GM12878 (cell line): ENCODE data around the gene PDGFB. TPM values are rescaled to one million over a fixed set of nuclear protein-coding genes. Genes with fewer than 3 reads are reported as not detected.

Experiments used
- ATAC-seq: fragments of 200-7000 bp; cut with Tn5 transposase; 3 replicates; pipeline ENCODE4 v1.9.1; 2020; ENCODE audit warnings: mild to moderate bottlenecking, moderate library complexity
- BruUV-seq: library from RNA; stranded (reverse); fragments of 400-500 nt; replicated peaks from 2 replicates; lab custom pipeline; 2021; lab: Mats Ljungman, UMichigan
- CTCF ChIA-PET: fragments of 300-600 bp; sonication (Branson Sonifier 250); formaldehyde crosslinking; extraction: SDS; loops from one replicate; lab custom pipeline; 2021; ENCODE audit warnings: inconsistent platforms; lab: Yijun Ruan, JAX
- POLR2A ChIA-PET: fragments of 350-600 bp; formaldehyde crosslinking; extraction: SDS; loops from one replicate; lab custom pipeline; 2021; ENCODE audit warnings: inconsistent platforms; lab: Charles Lee
- RAD21 ChIA-PET: fragments of 300-600 bp; sonication (Branson Sonifier 250); formaldehyde crosslinking; loops from one replicate; lab custom pipeline; 2023; ENCODE audit warnings: antibody characterized with exemption; ENCODE audit not compliant: unreplicated experiment; lab: Charles Lee
- SMC1A ChIA-PET: fragments of 300-600 bp; sonication (Branson Sonifier 250); formaldehyde crosslinking; loops from one replicate; lab custom pipeline; 2023; ENCODE audit not compliant: unreplicated experiment, uncharacterized antibody; lab: Charles Lee
- DNase-seq: peaks from one replicate; pipeline ENCODE4 v3.0.0-alpha.2; 2011; ENCODE audit warnings: low read depth, low spot score
- FAIRE-seq: peaks from 3 replicates; lab custom pipeline; 2011; peaks lifted over from hg19 to GRCh38; lab: Jason Lieb, UNC
- H2AFZ ChIP-seq: 2 replicates; pipeline ENCODE4 v1.6.0; 2011; ENCODE audit warnings: low read depth, low read length, control low read depth; ENCODE audit not compliant: control insufficient read depth
- H3K27ac ChIP-seq: 2 replicates; pipeline ENCODE4 v1.5.1; 2011; ENCODE audit warnings: control low read depth; ENCODE audit not compliant: control insufficient read depth, insufficient read depth
- H3K27me3 ChIP-seq, 2 experiments: replicated peaks in 1 of 2; 2 replicates each; pipeline versions ENCODE4 v1.6.0 to v1.6.1; 2011; ENCODE audit warnings: low read length in 1 of 2; ENCODE audit not compliant: control insufficient read depth in 2 of 2, insufficient read depth in 2 of 2
- H3K36me3 ChIP-seq, 2 experiments: 2 replicates each; pipeline ENCODE4 v1.5.1; 2011; ENCODE audit warnings: low read length in 1 of 2; ENCODE audit not compliant: control insufficient read depth in 2 of 2, insufficient read depth in 2 of 2
- H3K4me1 ChIP-seq: 2 replicates; pipeline ENCODE4 v1.6.1; 2011; ENCODE audit warnings: mild to moderate bottlenecking, low read length, moderate library complexity, mixed read lengths; ENCODE audit not compliant: control insufficient read depth, insufficient read depth
- H3K4me2 ChIP-seq: 2 replicates; pipeline ENCODE4 v1.6.0; 2011; ENCODE audit warnings: control low read depth; ENCODE audit not compliant: control insufficient read depth, insufficient read depth
- H3K4me3 ChIP-seq: fragments of 200-600 bp; sonication (generic); 2 replicates; pipeline ENCODE4 v1.5.1; 2016
- H3K79me2 ChIP-seq: 2 replicates; pipeline ENCODE4 v1.6.0; 2011; ENCODE audit warnings: low read length; ENCODE audit not compliant: control insufficient read depth, insufficient read depth
- H3K9ac ChIP-seq: 2 replicates; pipeline ENCODE4 v1.8.0; 2011; ENCODE audit warnings: low read length, control low read depth, mixed read lengths; ENCODE audit not compliant: control insufficient read depth, insufficient read depth
- H3K9me3 ChIP-seq: replicated peaks from 3 replicates; pipeline ENCODE4 v1.5.1; 2011; ENCODE audit warnings: mild to moderate bottlenecking, low read length; ENCODE audit not compliant: control insufficient read depth, insufficient read depth
- H4K20me1 ChIP-seq: 2 replicates; pipeline ENCODE4 v1.6.0; 2011; ENCODE audit not compliant: control insufficient read depth, insufficient read depth
- BMI1 ChIP-seq: fragments of 450-650 bp; IDR thresholded peaks from 2 replicates; pipeline ENCODE4 v1.6.1; 2016; ENCODE audit warnings: mild to moderate bottlenecking, moderate library complexity, borderline replicate concordance
- DPF2 ChIP-seq: fragments of 450-650 bp; IDR thresholded peaks from 2 replicates; pipeline ENCODE4 v1.6.1; 2017; ENCODE audit warnings: mild to moderate bottlenecking
- E2F4 ChIP-seq: IDR thresholded peaks from 2 replicates; pipeline ENCODE4 v1.6.1; 2012; ENCODE audit warnings: low read depth, low read length, improper control_type of control experiment
- ETV6 ChIP-seq, 2 experiments: fragments of 450-650 bp in 1 of 2; IDR thresholded peaks in 1 of 2; conservative IDR thresholded peaks in 1 of 2; 2 replicates each; pipeline ENCODE4 v1.6.1; 2014; ENCODE audit warnings: antibody characterized with exemption in 1 of 2, borderline replicate concordance in 1 of 2, low read depth in 1 of 2, mild to moderate bottlenecking in 1 of 2, moderate library complexity in 1 of 2
- EZH2 ChIP-seq: IDR thresholded peaks from 2 replicates; pipeline ENCODE4 v1.6.1; 2012; ENCODE audit warnings: low read depth, mild to moderate bottlenecking, control low read depth, inconsistent platforms, low read length, borderline replicate concordance; ENCODE audit not compliant: control insufficient read depth
- FOS ChIP-seq: IDR thresholded peaks from 3 replicates; pipeline ENCODE4 v1.6.1; 2011; ENCODE audit warnings: borderline replicate concordance; ENCODE audit not compliant: insufficient read length; ENCODE audit errors: extremely low read depth
- MEF2A ChIP-seq: IDR thresholded peaks from 2 replicates; pipeline ENCODE4 v1.6.1; 2011; ENCODE audit warnings: low read depth, mild to moderate bottlenecking, low read length, moderate library complexity; ENCODE audit not compliant: insufficient read depth
- NR2C1 ChIP-seq: fragments of 450-650 bp; IDR thresholded peaks from 2 replicates; pipeline ENCODE4 v1.6.1; 2017; ENCODE audit warnings: antibody characterized with exemption, mild to moderate bottlenecking, moderate library complexity
- POU2F2 ChIP-seq: IDR thresholded peaks from 3 replicates; pipeline ENCODE4 v1.6.1; 2011; ENCODE audit warnings: low read depth, mild to moderate bottlenecking, low read length, borderline replicate concordance
- RBBP5 ChIP-seq: fragments of 200-600 bp; sonication (generic); conservative IDR thresholded peaks from 2 replicates; pipeline ENCODE4 v1.6.1; 2016
- RELB ChIP-seq: fragments of 450-650 bp; IDR thresholded peaks from 2 replicates; pipeline ENCODE4 v1.6.1; 2017; ENCODE audit warnings: low read depth, mild to moderate bottlenecking, moderate library complexity
- RFX5 ChIP-seq: IDR thresholded peaks from 2 replicates; pipeline ENCODE4 v1.6.1; 2011; ENCODE audit warnings: low read depth, low read length, improper control_type of control experiment
- SREBF2 ChIP-seq: IDR thresholded peaks from 2 replicates; pipeline ENCODE4 v1.6.1; 2012; ENCODE audit warnings: mild to moderate bottlenecking, low read length
- SRF ChIP-seq, 2 experiments: IDR thresholded peaks; 2 replicates each; pipeline ENCODE4 v1.6.1; 2011; ENCODE audit warnings: low read depth in 2 of 2, low read length in 2 of 2, mild to moderate bottlenecking in 1 of 2, moderate library complexity in 1 of 2
- SUZ12 ChIP-seq: fragments of 200-600 bp; sonication (generic); IDR thresholded peaks from one replicate; pipeline ENCODE4 v1.6.1; 2018; ENCODE audit warnings: antibody characterized with exemption, mild to moderate bottlenecking; ENCODE audit not compliant: unreplicated experiment
- USF2 ChIP-seq: IDR thresholded peaks from 2 replicates; pipeline ENCODE4 v1.6.1; 2011; ENCODE audit warnings: low read depth, low read length, improper control_type of control experiment, borderline replicate concordance
- ZNF207 ChIP-seq: fragments of 450-650 bp; IDR thresholded peaks from 2 replicates; pipeline ENCODE4 v1.6.1; 2014; ENCODE audit warnings: antibody characterized with exemption, mild to moderate bottlenecking, borderline replicate concordance
- WGBS: methylation state at CpG from one replicate; pipeline ENCODE4 v1.1.6; 2016; ENCODE audit warnings: low lambda C conversion rate; ENCODE audit not compliant: insufficient replicate concordance, insufficient coverage; ENCODE audit errors: missing lambda C conversion rate; 5-methylcytosine and 5-hydroxymethylcytosine counted together
- in situ Hi-C: fragments of 300-500 bp; cut with MboI; formaldehyde crosslinking; loops from 9 replicates; pipeline ENCODE4 v1.14.3; 2018; ENCODE audit warnings: mixed read lengths
- intact Hi-C: fragments of 100-400 bp; cut with micrococcal nuclease; formaldehyde crosslinking; loops from one replicate; pipeline ENCODE4 v1.14.2; 2022; ENCODE audit not compliant: unreplicated experiment
- polyA plus RNA-seq, 11 experiments: library from polyadenylated mRNA; depleted of rRNA in 4 of 11; unstranded in 6 of 11; stranded (reverse) in 5 of 11; fragments of >200 nt; fragmentation: Nextera tagmentation in 4 of 11; fragmentation: Illumina TruSeq in 1 of 11; extraction: Ambion mirVana in 4 of 11; extraction: Trizol in 1 of 11; gene quantifications; 1 replicate in 1 of 11; 2 replicates in 10 of 11; pipeline versions ENCODE4 v1.2.1 to v1.2.3, GENCODE V29; 2011 to 2016; ENCODE audit warnings: inconsistent platforms in 2 of 11, missing spikeins in 2 of 11, low read depth in 1 of 11
- total RNA-seq, 4 experiments: library from RNA; depleted of rRNA in 3 of 4; stranded (reverse); fragments of >200 nt in 3 of 4; fragmentation: Illumina TruSeq in 1 of 4; extraction: Trizol in 1 of 4; gene quantifications; 2 replicates each; pipeline versions ENCODE4 v1.2.1 to v1.2.3, GENCODE V29; 2013 to 2021

Gene PDGFB
- total and polyA plus RNA-seq, 10 of the 15 experiments (the other 5 are each of a cell fraction or from before 2014, with no cell fraction given): 0.13 to 1.1 (median 0.56) TPM; not detected in 1

- no peak for TF ChIP-seq ZNF207
- no peak for TF ChIP-seq RELB
These were observed 31.9 kb downstream of the PDGFB start (continued) for GRCh38 chr22:39212721-39213376.

- intact Hi-C loops (no loop called here), in situ Hi-C loops (no loop called here)
- Histone ChIP-seq H3K79me2 (no peaks in the 10 kb centered on the region), H3K27me3 (no peaks in the 10 kb centered on the region; a peak in 2 of 4 replicates), H3K36me3 (no peaks in the 10 kb centered on the region), H3K9ac (no peak overlapping the region), H3K4me2 (no peak overlapping the region), H3K9me3 (no peaks in the 10 kb centered on the region), H3K4me3 (no peak overlapping the region), H3K27ac (no peak overlapping the region), H4K20me1 (no peaks in the 10 kb centered on the region), H3K4me1 (peaks cover 7% of the 10 kb centered on the region), H2AFZ (no peak overlapping the region)
- ChIA-PET RAD21 (no interaction called here), POLR2A (interaction anchor here (0.6 kb wide), 1 partner anchor 258 kb away, joined by 3 read pairs; no protein-coding TSS in a partner anchor), SMC1A (interaction anchor here (1.0 kb wide), 1 partner anchor 101 kb away, joined by 3 read pairs; no protein-coding TSS in a partner anchor), CTCF (interaction anchor here (1.2 kb wide), 1 partner anchor 19 kb away, joined by 3 read pairs; no protein-coding TSS in a partner anchor)
- no peak for DNase-seq
- ATAC-seq: no peak
- no TSS peak for BruUV-seq
- 39% methylated on average over 9 of the region's 9 CpGs for WGBS
- no peak for FAIRE-seq
- TF ChIP-seq SUZ12 (no peak), BMI1 (no peak), MEF2A (no peak), EZH2 (no peak), RBBP5 (no peak), FOS (no peak), ETV6 (conservative IDR thresholded peaks at IDR 0.05 in 1 of 2, IDR thresholded peaks at IDR 0.05 in 1 of 2; ENCODE audit: borderline replicate concordance in 1 of 2, low read depth in 1 of 2) (no peak), POU2F2 (no peak), NR2C1 (no peak), RFX5 (no peak), DPF2 (no peak), SRF (IDR thresholded peaks at IDR 0.05; ENCODE audit: low read depth in 2 of 2, low read length in 2 of 2) (no peak), SREBF2 (no peak), E2F4 (no peak), USF2 (no peak)
These were observed 35.0 kb downstream of the PDGFB start for GRCh38 chr22:39209756-39210155.
